ENCODE measurements around the gene ZNF316. TPM values are rescaled to one million over a fixed set of nuclear protein-coding genes. Genes with fewer than 3 reads are reported as not detected.

The ZNF316 gene
- total and polyA plus RNA-seq, 11 donors = 11.0 to 22.9 (median 13.5) TPM

GRCh38 chr7:6637544-6638229 lies 569 bp downstream of the ZNF316 start:
- Histone ChIP-seq H3K4me1 (peaks cover 0 to 31% (median 17%) of the 10 kb centered on the region in 12 donors), H3K4me3 (peak overlapping the region; percentile 66 to 99 (median 92)), H3K36me3 (peaks cover 0 to 21% (median 14%) of the 10 kb centered on the region in 9 donors), H3K27me3 (no peaks in the 10 kb centered on the region), H3K27ac (peak overlapping the region in 11 of 12 donors; percentile 41 to 76 (median 63)), H3K9me3 (no peaks in the 10 kb centered on the region)
- WGBS, 4 donors = 2 to 5% (median 2%) methylated on average over 15 to 60 of the region's 60 CpGs
- peak; percentile 10 to 56 (median 42) for ATAC-seq
- intact Hi-C loops (cut with DNase I) = loop anchor here in 1 of 10 donors (5.0 kb wide), 2 partner anchors 70 to 90 kb away; partner anchors contain the start of gene ZNF12
- no peak for TF ChIP-seq POLR2A (IDR thresholded peaks at IDR 0.05)
- TF ChIP-seq CTCF (IDR thresholded peaks at IDR 0.05) = peak in 9 of 12 donors; percentile 8 to 42 (median 24)
- DNase-seq = peak in 3 of 5 donors; percentile 30 to 44 (median 37)

- DNase-seq (no peak), ATAC-seq (no peak)
- Histone ChIP-seq H3K4me3 (peak overlapping the region in 1 of 12 donors; percentile 98), H3K4me1 (peaks cover 0 to 31% (median 17%) of the 10 kb centered on the region in 12 donors), H3K36me3 (peaks cover 0 to 34% (median 26%) of the 10 kb centered on the region in 9 donors), H3K27ac (no peak overlapping the region), H3K9me3 (no peaks in the 10 kb centered on the region), H3K27me3 (no peaks in the 10 kb centered on the region)
- WGBS, 4 donors = 70 to 81% (median 77%) methylated on average over 4 of the region's 4 CpGs
- intact Hi-C loops (cut with DNase I) = loop anchor here in 1 of 10 donors (5.0 kb wide), 2 partner anchors 68 to 88 kb away; partner anchors contain the start of gene ZNF12
- TF ChIP-seq CTCF (IDR thresholded peaks at IDR 0.05) (no peak), POLR2A (IDR thresholded peaks at IDR 0.05) (no peak)
These were observed 1.9 kb downstream of the ZNF316 start for GRCh38 chr7:6639032-6639431.

GRCh38 chr7:6639627-6640026 lies 2.5 kb downstream of the ZNF316 start:
- Histone ChIP-seq H3K9me3 (no peaks in the 10 kb centered on the region), H3K36me3 (peaks cover 0 to 40% (median 31%) of the 10 kb centered on the region in 9 donors), H3K27me3 (no peaks in the 10 kb centered on the region), H3K4me3 (no peak overlapping the region), H3K27ac (no peak overlapping the region), H3K4me1 (peaks cover 0 to 31% (median 17%) of the 10 kb centered on the region in 12 donors)
- 88 to 97% (median 95%) methylated on average over 10 to 11 of the region's 11 CpGs for WGBS, 4 donors
- intact Hi-C loops (cut with DNase I) = loop anchor here in 1 of 10 donors (5.0 kb wide), 2 partner anchors 68 to 88 kb away; partner anchors contain the start of gene ZNF12
- no peak for TF ChIP-seq POLR2A (IDR thresholded peaks at IDR 0.05)
- TF ChIP-seq CTCF (IDR thresholded peaks at IDR 0.05) = no peak
- DNase-seq (no peak), ATAC-seq (no peak)

- WGBS, 4 donors = 61 to 65% (median 63%) methylated on average over 10 to 11 of the region's 11 CpGs
- H3K4me1 ChIP-seq = peaks cover 0 to 31% (median 17%) of the 10 kb centered on the region in 12 donors
- H3K27ac ChIP-seq = no peak overlapping the region
- peak in 2 of 5 donors; percentile 56 to 68 for DNase-seq
- H3K36me3 ChIP-seq = peaks cover 0 to 47% (median 37%) of the 10 kb centered on the region in 9 donors
- H3K9me3 ChIP-seq = no peaks in the 10 kb centered on the region
- no peak overlapping the region for H3K4me3 ChIP-seq
- ATAC-seq = peak in 3 of 4 donors; percentile 19 to 60 (median 41)
- no peaks in the 10 kb centered on the region for H3K27me3 ChIP-seq
- TF ChIP-seq POLR2A (IDR thresholded peaks at IDR 0.05) (no peak), CTCF (IDR thresholded peaks at IDR 0.05) (no peak)
- intact Hi-C loops (cut with DNase I) = no loop called here
These were observed 3.2 kb downstream of the ZNF316 start for GRCh38 chr7:6640246-6640721.

All from heart left ventricle (tissue), 16 donors.